Cardiac fibroblast (primary cell): ENCODE measurements around the gene EXOC6B.

Experiments
- DNase-seq, 2 donors: peaks; one replicate each; pipeline versions ENCODE4 v3.0.0 to v3.0.0-alpha.2; 2010; ENCODE audit warnings: low read depth in 2 of 2
- H3K4me3 ChIP-seq, 2 donors: replicated peaks in 1 of 2; 1 replicate in 1 of 2; 2 replicates in 1 of 2; pipeline ENCODE4 v1.5.1; 2011; ENCODE audit warnings: low read depth in 2 of 2, low read length in 2 of 2, mild to moderate bottlenecking in 2 of 2, moderate library complexity in 1 of 2
- TF ChIP-seq, protein P1 (sequence below): IDR thresholded peaks from one replicate; pipeline ENCODE4 v1.5.1; 2011; ENCODE audit warnings: low read depth, mild to moderate bottlenecking, low read length, inconsistent platforms

Gene EXOC6B

DNA sequence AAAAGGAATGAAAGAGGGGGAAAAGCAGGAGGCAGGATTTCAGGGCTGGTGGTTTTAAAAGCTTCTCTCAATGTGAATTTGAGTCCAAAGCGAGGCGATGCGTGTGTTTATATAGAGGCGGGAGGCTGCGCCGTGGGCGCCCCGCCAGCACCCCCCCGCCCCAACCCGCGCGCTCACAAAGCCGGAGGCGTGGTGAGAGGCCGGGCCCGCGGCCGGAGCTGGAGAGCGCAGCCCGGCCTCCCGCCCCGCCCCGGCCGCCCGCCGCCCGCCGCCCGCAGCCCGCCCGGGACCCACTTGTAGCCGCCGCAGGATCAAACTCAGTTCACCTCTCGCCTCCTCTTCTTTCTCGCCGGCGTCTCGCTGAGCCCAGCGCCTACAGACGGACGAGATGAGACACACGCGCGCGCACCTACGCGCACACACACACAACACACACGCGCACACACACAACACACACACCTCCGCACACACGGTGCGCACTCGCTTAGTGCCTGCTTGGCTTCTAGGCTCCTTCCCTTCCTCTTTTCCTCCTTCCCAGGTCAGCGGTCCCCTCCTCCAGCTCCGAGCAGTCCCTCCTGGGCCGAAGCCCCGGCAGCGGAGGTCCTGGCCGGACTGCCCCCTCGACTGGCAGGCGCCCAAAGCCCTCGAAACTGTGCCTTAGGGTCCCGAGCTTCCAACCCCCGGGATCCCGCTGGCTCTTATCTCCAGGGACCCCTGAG, 676.8 kb downstream of the EXOC6B start:
- peak overlapping the region; percentile 54 to 55 for H3K4me3 ChIP-seq
- peak; percentile 21 to 51 for DNase-seq
- TF ChIP-seq, protein P1, sequence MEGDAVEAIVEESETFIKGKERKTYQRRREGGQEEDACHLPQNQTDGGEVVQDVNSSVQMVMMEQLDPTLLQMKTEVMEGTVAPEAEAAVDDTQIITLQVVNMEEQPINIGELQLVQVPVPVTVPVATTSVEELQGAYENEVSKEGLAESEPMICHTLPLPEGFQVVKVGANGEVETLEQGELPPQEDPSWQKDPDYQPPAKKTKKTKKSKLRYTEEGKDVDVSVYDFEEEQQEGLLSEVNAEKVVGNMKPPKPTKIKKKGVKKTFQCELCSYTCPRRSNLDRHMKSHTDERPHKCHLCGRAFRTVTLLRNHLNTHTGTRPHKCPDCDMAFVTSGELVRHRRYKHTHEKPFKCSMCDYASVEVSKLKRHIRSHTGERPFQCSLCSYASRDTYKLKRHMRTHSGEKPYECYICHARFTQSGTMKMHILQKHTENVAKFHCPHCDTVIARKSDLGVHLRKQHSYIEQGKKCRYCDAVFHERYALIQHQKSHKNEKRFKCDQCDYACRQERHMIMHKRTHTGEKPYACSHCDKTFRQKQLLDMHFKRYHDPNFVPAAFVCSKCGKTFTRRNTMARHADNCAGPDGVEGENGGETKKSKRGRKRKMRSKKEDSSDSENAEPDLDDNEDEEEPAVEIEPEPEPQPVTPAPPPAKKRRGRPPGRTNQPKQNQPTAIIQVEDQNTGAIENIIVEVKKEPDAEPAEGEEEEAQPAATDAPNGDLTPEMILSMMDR = no peak

DNA sequence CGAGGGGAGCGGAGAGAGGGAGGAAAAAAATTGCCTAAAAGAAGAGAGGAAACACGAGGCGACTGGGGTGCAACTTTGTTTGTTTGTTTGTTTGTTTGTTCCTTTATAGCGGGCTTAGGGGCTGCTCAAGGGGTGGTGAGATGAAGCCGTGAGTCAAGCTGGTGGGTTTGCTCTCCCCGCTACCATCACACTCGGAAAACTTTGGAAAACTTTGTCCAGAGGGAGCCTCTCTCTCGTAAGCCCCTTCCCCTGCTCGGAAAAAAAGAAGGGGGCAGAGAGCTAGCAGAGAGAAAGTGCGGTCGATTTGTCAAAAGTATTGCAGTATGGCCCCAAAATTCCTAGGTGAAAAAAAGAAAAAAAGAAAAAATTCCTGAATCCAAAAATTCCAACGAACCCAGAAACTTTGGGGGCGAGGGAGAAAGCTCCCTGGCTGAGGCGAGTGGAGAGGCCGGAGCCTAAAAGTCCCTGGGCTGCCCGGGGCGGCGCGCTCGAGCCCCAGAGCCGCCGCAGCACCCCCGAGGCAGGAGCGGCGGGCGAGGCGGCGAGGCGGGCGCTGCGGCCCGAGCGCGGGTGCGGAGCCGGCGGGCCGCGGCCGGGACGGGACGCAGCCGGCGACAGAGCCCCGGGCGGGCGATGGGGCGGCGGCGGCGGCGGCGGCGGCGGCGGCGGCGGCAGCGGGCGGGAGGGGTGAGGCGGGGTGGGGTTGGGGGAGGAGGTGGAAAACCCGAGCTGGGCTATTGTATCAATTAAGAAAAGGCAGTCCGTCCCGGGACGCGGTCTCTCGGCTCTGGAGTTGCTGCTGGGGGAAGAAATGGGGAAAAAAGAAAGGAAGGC, 677.6 kb downstream of the EXOC6B start:
- peak overlapping the region; percentile 54 to 55 for H3K4me3 ChIP-seq
- peak in 1 of 2 donors; percentile 23 for DNase-seq
- TF ChIP-seq, protein P1 = no peak

DNA sequence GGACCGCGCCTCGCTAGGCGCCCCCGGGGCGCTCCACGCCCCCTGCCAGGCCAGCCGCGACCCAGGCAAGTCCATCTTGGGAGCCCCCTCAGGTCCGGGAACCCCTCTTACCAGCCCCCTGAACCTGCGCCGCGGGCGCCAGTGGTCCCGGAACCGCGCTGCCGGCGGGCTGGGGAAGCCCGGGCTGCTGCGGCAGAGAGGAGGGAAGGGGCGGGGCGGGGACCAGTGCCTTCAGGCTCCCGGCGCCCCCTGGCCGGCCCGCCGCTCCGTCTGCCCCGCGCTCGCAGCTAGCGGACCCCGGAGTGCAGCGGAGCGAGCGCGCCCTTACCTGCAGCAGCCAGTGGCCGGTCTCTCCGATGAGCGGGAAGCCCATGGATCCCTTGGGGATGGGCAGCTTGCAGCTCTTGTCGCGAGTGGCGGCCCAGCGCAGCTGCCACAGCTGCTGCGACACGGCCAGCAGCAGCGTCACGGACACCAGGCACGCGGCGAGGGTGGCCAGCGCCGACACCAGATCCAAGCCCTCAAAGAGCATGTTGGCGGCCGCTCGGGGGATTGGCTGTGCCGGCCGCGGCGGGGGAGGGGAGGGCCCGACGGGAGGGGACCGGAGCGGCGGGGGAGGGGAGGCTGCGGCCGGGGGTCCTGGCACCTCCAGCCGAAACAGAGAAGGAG, 678.4 kb downstream of the EXOC6B start, which contains the start of gene CYP26B1:
Gene CYP26B1 (minus strand): TSS at position 560 of the 669 bp plus-strand sequence. CDS start 28 bp downstream, at position 532.
- DNase-seq = no peak
- TF ChIP-seq, protein P1 = no peak
- H3K4me3 ChIP-seq = peak within 1 kb of the TSS; percentile 54 to 55

DNA sequence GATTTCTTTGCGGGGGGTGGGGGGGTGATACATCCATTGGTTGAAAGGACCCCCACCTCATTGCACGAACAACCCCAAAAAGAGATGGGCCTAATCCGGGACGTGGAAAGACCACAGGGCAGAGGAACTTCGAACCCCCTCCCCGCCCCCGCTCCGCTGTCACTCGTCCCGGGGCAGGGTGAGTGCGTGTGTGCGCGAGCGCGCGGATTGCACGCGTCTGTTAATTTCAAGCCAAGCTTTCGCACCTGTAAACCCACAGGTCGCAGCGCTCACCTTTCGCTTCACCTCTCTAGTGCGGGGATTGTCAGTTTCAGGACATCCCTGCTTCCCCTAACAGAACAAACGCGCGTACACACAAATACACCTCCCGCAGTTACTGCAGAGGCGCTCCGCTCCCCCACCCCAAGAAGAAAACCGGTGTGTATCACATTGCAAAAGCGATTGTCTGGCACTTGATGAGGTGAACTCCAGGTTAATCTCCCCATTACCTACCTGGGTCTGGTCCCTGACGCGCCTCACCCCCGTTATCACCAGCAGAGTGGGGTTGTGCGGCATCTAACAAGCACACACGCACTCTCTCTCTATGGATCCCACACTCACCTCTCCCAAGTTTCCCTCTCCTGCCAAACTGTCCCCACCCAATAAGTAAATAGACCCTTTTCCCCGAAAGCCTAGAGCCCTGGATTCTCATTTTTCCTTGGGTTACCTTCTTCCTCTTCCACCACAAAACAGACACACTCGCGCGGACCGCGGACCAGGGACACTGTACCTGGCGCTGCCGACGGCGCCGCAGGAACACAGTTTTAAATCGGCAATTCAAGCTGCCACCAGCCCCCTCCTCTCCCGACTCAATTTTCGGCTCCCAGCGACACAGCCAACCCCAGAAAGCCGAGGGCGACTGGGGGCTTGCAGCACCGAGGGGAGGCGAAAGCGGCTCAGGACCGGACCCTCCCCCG, 679.2 kb downstream of the EXOC6B start:
- TF ChIP-seq, protein P1 = no peak
- peak overlapping the region in 1 of 2 donors; percentile 28 for H3K4me3 ChIP-seq
- no peak for DNase-seq

DNA sequence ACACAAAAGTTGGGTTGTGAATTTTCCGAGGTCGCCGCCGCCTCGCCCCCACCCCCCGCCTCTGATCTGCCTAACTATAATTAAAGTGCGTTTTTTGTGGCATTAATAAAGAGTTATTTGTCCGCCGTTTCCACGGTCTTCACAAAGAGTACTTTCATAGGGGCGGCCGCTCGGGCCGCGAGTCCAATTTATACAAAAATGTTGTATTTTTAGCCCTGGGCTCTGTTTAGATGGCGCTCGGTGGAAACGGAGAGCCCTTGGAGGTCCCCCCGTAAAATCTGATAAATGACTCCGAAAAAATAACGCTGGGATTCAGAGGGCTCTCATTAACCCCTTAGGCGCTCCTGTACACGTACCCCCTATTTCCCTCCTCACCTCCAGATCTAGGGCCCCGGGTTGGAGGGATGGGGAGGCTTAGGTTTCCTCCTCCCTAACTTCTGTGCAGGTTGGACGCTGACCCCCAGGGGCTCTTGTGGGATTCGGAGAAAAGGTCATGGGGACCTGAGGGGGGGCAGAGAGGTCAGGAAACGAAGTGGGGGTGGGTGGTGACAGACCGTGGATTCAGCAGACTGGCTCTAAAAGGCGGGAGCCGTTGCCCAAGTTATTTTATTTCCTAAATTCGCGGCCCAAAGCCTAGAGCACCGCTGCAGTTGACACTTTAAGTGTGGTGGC, 680.0 kb downstream of the EXOC6B start:
- DNase-seq = no peak
- H3K4me3 ChIP-seq = peak overlapping the region in 1 of 2 donors; percentile 33
- TF ChIP-seq, protein P1 = no peak
